ENCODE results near the gene TUBG1. TPM values are rescaled to one million over a fixed set of nuclear protein-coding genes. Genes with fewer than 3 reads are reported as not detected.

Gene TUBG1
- total RNA-seq, 1 donor from 2014 or later = 33.9 TPM

GRCh38 chr17:42660692-42661345 lies 51.3 kb downstream of the TUBG1 start:
- no peaks in the 10 kb centered on the region for H3K9me3 ChIP-seq
- intact Hi-C loops (cut with DNase I) = no loop called here
- peaks cover 0 to 14% of the 10 kb centered on the region in 2 donors for H3K36me3 ChIP-seq
- H3K27ac ChIP-seq = peak overlapping the region; percentile 88
- peaks cover 22% of the 10 kb centered on the region for H3K4me1 ChIP-seq
- no peak overlapping the region for H3K4me3 ChIP-seq
- no peaks in the 10 kb centered on the region for H3K27me3 ChIP-seq
- DNase-seq (ENCODE audit: extremely low spot score in 2 of 2) = peak in 1 of 2 donors; percentile 89
- TF ChIP-seq POLR2AphosphoS5 (IDR thresholded peaks at IDR 0.05; ENCODE audit: insufficient read depth in 1 of 2, low read depth in 1 of 2) (peak in 1 of 2 donors; percentile 72), POLR2A (IDR thresholded peaks at IDR 0.05) (no peak), CTCF (IDR thresholded peaks at IDR 0.05) (no peak)

Other genes starting within 250 kb of the TUBG1 start
- 210 TPM for gene STAT3, start 221.2 kb upstream of the TUBG1 start, total RNA-seq
- 268 TPM for gene CAVIN1, start 186.4 kb upstream of the TUBG1 start, total RNA-seq
- 72.4 TPM for gene ATP6V0A1, start 150.8 kb upstream of the TUBG1 start, total RNA-seq
- 24.6 TPM for gene NAGLU, start 73.4 kb upstream of the TUBG1 start, total RNA-seq
- gene HSD17B1, start 56.8 kb upstream of the TUBG1 start, total RNA-seq = 2.0 TPM
- 24.8 TPM for gene COASY, start 47.5 kb upstream of the TUBG1 start, total RNA-seq
- 33.9 TPM for gene MLX, start 42.6 kb upstream of the TUBG1 start, total RNA-seq
- 0.98 TPM for gene PSMC3IP, start 32.0 kb upstream of the TUBG1 start, total RNA-seq
- 75.4 TPM for gene RETREG3, start 309 bp upstream of the TUBG1 start, total RNA-seq
- 44.7 TPM for gene TUBG2, start 49.6 kb downstream of the TUBG1 start, total RNA-seq
- 44.9 TPM for gene PLEKHH3, start 67.3 kb downstream of the TUBG1 start, total RNA-seq
- gene CCR10, start 72.2 kb downstream of the TUBG1 start, total RNA-seq = 3.2 TPM
- 5.9 TPM for gene CNTNAP1, start 72.8 kb downstream of the TUBG1 start, total RNA-seq
- gene EZH1, start 135.4 kb downstream of the TUBG1 start, total RNA-seq = 73.7 TPM
- 27.3 TPM for gene RAMP2, start 151.5 kb downstream of the TUBG1 start, total RNA-seq
- 28.2 TPM for gene VPS25, start 163.8 kb downstream of the TUBG1 start, total RNA-seq
- gene WNK4, start 170.9 kb downstream of the TUBG1 start, total RNA-seq = 1.2 TPM
- gene COA3, start 189.0 kb downstream of the TUBG1 start, total RNA-seq = 89.4 TPM
- not detected for gene CNTD1, start 189.2 kb downstream of the TUBG1 start, total RNA-seq
- 111 TPM for gene BECN1, start 214.6 kb downstream of the TUBG1 start, total RNA-seq
- gene PSME3, start 223.7 kb downstream of the TUBG1 start, total RNA-seq = 70.0 TPM
- 2.2 TPM for gene AOC2, start 234.9 kb downstream of the TUBG1 start, total RNA-seq
- 31.7 TPM for gene AOC3, start 241.5 kb downstream of the TUBG1 start, total RNA-seq